ENCODE measurements around the gene GGCT.

- TF ChIP-seq CTCF (IDR thresholded peaks at IDR 0.05) (no peak), ZFX (IDR thresholded peaks at IDR 0.05; ENCODE audit: borderline replicate concordance) (no peak)
These were observed 29.0 kb downstream of the GGCT start for GRCh38 chr7:30475580-30475979.
